RCC 7860 (cell line): ENCODE data around the gene CACNA1A.
A peak's percentile ranks its signal among the peaks of the same experiment; 100 is the strongest.
"Not testable (repeated sequence)": the region's sequence is repeated elsewhere in the genome, so short reads cannot be mapped to it uniquely, and the experiment has no call there.

Source experiments
- DNase-seq: peaks from one replicate; pipeline ENCODE4 v3.0.0-alpha.2; 2015; ENCODE audit warnings: low spot score
- FAIRE-seq: peaks from 2 replicates; lab custom pipeline; 2012; peaks lifted over from hg19 to GRCh38; lab: Jason Lieb, UNC

CACNA1A gene

GRCh38 chr19:13172346-13173138, 333.7 kb downstream of the CACNA1A start:
- FAIRE-seq, result peak; percentile 91
- peak; percentile 96 for DNase-seq

- DNase-seq (no peak), FAIRE-seq (no peak)
Observed at GRCh38 chr19:13171146-13171545, 335.1 kb downstream of the CACNA1A start.

- FAIRE-seq (peak; percentile 84), DNase-seq (peak; percentile 83)
Observed at GRCh38 chr19:13169769-13170168, 336.5 kb downstream of the CACNA1A start.

- FAIRE-seq, DNase-seq: not testable (repeated sequence)
Observed at GRCh38 chr19:13166151-13166550, 340.1 kb downstream of the CACNA1A start.

GRCh38 chr19:13165162-13165997, 340.9 kb downstream of the CACNA1A start:
- no peak for DNase-seq
- no peak for FAIRE-seq

- DNase-seq (peak; percentile 61), FAIRE-seq (no peak)
Observed at GRCh38 chr19:13164343-13165161, 341.7 kb downstream of the CACNA1A start.

GRCh38 chr19:13163609-13164342, 342.5 kb downstream of the CACNA1A start:
- DNase-seq, result peak; percentile 95
- FAIRE-seq, result peak; percentile 77

GRCh38 chr19:13162724-13163608, 343.3 kb downstream of the CACNA1A start:
- DNase-seq (peak; percentile 94), FAIRE-seq (peak; percentile 62)

- DNase-seq, result peak; percentile 35
- no peak for FAIRE-seq
Observed at GRCh38 chr19:13160557-13160956, 345.7 kb downstream of the CACNA1A start.

- no peak for DNase-seq
- FAIRE-seq, result no peak
Observed at GRCh38 chr19:13159713-13160112, 346.6 kb downstream of the CACNA1A start.
